Dendritic cell treated with granulocyte-macrophage colony-stimulating factor and Interleukin-4, amounts not matched to agents 40 ng/mL and 50 ng/mL, for 4 days (primary cell): ENCODE data around the gene GRXCR2.
"Not testable (repeated sequence)": the region's sequence is repeated elsewhere in the genome, so short reads cannot be mapped to it uniquely, and the experiment has no call there.

Source experiments
- H3K27ac Mint-ChIP-seq: one replicate; pipeline ENCODE4 v1.8.0; 2022; ENCODE audit warnings: mild to moderate bottlenecking, mixed read lengths
- H3K27me3 Mint-ChIP-seq: one replicate; pipeline ENCODE4 v1.8.0; 2022; ENCODE audit warnings: mild to moderate bottlenecking, mixed read lengths
- H3K36me3 Mint-ChIP-seq: one replicate; pipeline ENCODE4 v1.8.0; 2022; ENCODE audit warnings: low read depth, mixed read lengths
- H3K4me1 Mint-ChIP-seq: one replicate; pipeline ENCODE4 v1.8.0; 2022; ENCODE audit warnings: low read depth, mixed read lengths
- H3K4me3 Mint-ChIP-seq: one replicate; pipeline ENCODE4 v1.8.0; 2022; ENCODE audit warnings: mild to moderate bottlenecking, moderate library complexity, mixed read lengths
- H3K9me3 Mint-ChIP-seq: one replicate; pipeline ENCODE4 v1.8.0; 2022; ENCODE audit warnings: mixed read lengths
- intact Hi-C: fragments of 100-400 bp; cut with micrococcal nuclease; formaldehyde crosslinking; loops from one replicate; pipeline ENCODE4 v1.15.0; 2022

The GRXCR2 gene

DNA sequence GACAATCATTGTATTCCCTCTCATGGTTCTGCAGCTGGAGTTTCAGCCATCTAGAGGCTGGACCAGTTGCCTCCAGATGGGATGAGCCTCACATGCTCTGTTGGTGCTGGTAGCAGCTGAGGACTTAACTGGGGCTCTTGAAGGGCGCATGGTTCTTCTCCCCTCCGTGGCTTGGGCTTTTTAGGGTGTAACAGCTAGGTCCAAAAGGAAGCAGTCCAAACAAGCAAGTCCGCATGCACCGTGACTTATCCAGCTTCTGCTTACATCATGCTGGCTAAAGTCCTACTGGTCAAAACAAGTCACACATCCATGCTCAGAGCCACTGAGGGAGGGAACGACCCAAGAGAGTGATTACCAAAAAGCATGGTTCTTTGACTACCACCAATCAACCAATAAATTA is 31.9 kb upstream of the GRXCR2 start:
- H3K36me3 Mint-ChIP-seq, result no peaks in the 10 kb centered on the region
- intact Hi-C loops, result no loop called here
- H3K27me3 Mint-ChIP-seq, result peaks cover 3% of the 10 kb centered on the region
- peaks cover 11% of the 10 kb centered on the region for H3K9me3 Mint-ChIP-seq
- H3K27ac Mint-ChIP-seq, result no peak overlapping the region
- no peaks in the 10 kb centered on the region for H3K4me1 Mint-ChIP-seq
- H3K4me3 Mint-ChIP-seq, result no peak overlapping the region

DNA sequence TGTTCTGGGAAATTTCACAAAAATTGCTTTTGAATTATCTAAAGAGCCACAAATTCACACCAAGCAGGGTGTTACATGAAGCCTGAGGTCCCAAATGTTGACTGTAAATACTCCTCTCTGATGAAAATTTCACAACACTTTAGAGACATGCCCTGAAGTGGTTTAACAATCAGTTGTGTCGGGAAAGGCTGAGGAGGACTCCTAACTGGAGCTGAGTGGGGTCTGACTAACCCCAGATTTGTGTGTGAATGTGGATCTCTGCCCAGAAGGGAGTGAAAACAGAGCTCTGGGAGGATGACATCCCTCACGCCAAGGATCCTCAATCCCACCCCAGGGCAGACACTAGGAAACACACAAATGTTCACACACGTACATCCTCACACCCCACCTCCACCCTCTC is 31.1 kb upstream of the GRXCR2 start:
- Mint-ChIP-seq H3K4me3 (no peak overlapping the region), H3K27ac (no peak overlapping the region), H3K36me3 (no peaks in the 10 kb centered on the region), H3K4me1 (no peaks in the 10 kb centered on the region), H3K9me3 (peaks cover 19% of the 10 kb centered on the region), H3K27me3 (peaks cover 2% of the 10 kb centered on the region)
- intact Hi-C loops, result no loop called here

DNA sequence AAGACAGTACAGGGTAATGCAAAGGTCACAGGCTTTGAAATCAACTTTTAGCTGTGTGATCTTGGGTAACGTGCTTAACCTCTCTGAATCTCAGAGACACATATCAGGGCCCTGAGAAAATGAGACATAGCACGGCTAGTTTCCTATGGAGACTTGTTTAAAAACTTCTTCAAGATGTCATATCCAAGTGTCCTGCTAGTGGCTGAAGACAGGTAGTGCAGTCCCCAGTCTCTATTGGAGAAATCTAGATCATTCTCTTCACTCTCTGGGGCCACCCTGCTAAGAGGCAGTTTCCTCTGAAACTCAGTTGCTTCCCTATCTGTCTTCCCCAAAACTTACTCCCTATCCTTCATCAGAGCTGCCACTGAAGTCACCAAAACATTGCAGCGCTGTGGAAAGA is 30.3 kb upstream of the GRXCR2 start:
- H3K27ac Mint-ChIP-seq, result no peak overlapping the region
- intact Hi-C loops, result no loop called here
- H3K36me3 Mint-ChIP-seq, result no peaks in the 10 kb centered on the region
- no peak overlapping the region for H3K4me3 Mint-ChIP-seq
- H3K27me3 Mint-ChIP-seq, result peaks cover 2% of the 10 kb centered on the region
- no peaks in the 10 kb centered on the region for H3K4me1 Mint-ChIP-seq
- peaks cover 24% of the 10 kb centered on the region for H3K9me3 Mint-ChIP-seq

DNA sequence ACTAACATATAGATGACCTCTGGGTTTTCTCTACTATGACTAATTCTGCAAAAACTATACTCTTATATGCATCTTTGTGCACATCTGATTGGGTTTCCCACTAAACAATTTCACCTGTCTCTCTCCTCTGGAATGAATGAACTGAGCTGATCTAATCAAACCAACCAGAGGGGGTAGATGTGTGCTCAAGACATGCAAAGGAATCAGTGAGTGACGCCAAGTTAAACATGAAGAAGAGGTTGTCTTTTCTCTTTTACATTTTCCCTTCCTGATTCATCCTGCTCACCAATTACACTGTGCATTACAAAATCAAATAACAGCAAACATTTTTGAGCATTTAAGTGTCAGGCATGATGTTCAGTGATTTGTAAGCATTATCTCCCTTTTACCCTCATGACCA is 29.6 kb upstream of the GRXCR2 start:
- no peak overlapping the region for H3K4me3 Mint-ChIP-seq
- peaks cover 2% of the 10 kb centered on the region for H3K27me3 Mint-ChIP-seq
- H3K4me1 Mint-ChIP-seq, result no peaks in the 10 kb centered on the region
- H3K9me3 Mint-ChIP-seq, result peaks cover 24% of the 10 kb centered on the region
- no peaks in the 10 kb centered on the region for H3K36me3 Mint-ChIP-seq
- intact Hi-C loops, result no loop called here
- no peak overlapping the region for H3K27ac Mint-ChIP-seq

DNA sequence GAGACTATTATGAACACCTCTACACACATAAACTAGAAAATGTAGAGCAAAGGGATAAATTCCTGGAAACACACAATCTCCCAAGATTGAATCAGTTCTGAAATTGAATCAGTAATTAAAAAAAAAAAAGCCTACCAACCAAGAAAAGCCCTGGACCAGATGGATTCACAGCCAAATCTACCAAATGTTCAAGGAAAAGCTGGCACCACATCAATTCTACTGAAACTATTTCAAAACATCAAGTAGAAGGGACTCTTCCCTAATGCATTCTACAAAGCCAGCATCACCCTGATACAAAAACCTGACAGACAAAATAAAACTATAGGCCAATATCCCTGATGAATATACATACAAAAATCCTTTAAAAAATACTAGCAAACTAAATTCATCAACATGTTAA is 25.4 kb upstream of the GRXCR2 start:
- H3K9me3 Mint-ChIP-seq, result peaks cover 24% of the 10 kb centered on the region

DNA sequence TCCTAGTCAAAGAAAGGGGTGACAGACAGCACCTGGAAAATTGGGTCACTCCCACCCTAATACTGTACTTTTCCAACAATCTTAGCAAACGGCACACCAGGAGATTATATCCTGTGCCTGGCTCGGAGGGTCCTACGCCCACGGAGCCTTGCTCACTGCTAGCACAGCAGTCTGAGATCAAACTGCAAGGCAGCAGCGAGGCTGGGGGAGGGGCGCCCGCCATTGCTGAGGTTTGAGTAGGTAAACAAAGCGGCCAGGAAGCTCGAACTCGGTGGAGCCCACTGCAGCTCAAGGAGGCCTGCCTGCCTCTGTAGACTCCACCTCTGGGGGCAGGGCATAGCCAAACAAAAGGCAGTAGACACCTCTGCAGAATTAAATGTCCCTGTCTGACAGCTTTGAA is 18.6 kb upstream of the GRXCR2 start:
- H3K4me1 Mint-ChIP-seq, H3K27ac Mint-ChIP-seq, H3K4me3 Mint-ChIP-seq, intact Hi-C loops, H3K36me3 Mint-ChIP-seq, H3K27me3 Mint-ChIP-seq, H3K9me3 Mint-ChIP-seq: not testable (repeated sequence)

More for the DNA sequence above, 25.4 kb upstream of the GRXCR2 start:
- intact Hi-C loops, result no loop called here
- no peak overlapping the region for H3K27ac Mint-ChIP-seq
- no peaks in the 10 kb centered on the region for H3K36me3 Mint-ChIP-seq
- H3K4me1 Mint-ChIP-seq, result no peaks in the 10 kb centered on the region
- H3K27me3 Mint-ChIP-seq, result no peaks in the 10 kb centered on the region
- no peak overlapping the region for H3K4me3 Mint-ChIP-seq

DNA sequence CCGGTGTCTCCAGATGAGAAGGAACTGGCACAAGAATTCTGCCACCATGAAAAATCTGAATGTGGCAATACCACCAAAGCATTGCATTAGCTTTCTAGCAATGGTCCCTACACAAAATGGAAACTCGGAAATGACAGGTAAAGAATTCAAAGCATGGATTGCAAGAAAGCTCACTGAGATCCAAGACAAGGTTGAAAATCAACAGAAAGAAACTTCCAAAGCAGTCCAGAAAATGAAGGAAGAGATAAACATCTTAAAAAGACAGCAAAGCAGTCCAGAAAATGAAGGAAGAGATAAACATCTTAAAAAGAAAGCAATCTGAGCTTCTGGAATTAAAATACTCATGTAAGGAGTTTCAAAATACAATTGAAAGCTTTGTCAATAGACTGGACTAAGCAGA is 16.8 kb upstream of the GRXCR2 start:
- Mint-ChIP-seq H3K27ac (no peak overlapping the region), H3K9me3 (peaks cover 7% of the 10 kb centered on the region), H3K27me3 (no peaks in the 10 kb centered on the region), H3K4me3 (no peak overlapping the region), H3K4me1 (no peaks in the 10 kb centered on the region), H3K36me3 (no peaks in the 10 kb centered on the region)
- intact Hi-C loops, result no loop called here

DNA sequence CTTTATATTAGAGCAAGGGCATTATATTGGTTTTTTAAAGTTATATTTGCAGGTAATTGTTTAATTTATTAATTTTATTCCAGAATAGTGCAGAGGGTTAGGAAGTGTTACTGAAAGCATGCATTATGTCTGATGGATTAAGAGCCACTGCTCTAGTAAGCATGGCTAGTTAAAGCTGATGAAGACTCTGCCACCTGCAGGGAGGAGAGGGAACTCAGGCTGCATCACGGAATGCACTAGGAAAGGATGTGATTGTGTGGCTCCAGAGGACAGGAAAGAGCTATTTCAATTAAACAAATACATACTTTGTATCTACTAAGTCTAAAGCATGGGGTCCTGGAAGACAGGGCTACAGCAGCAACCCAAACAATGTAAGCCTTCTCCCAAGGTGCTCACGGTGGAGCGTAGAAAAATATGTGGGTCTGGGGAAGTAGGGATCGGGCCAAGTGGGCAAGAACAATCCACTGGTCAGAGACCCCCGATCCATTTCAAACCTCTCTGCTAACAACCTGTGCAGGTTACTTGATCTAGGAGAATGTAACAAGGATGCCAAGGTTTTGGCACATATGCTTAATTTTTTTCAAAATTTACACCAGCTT is 15.3 kb upstream of the GRXCR2 start:
- intact Hi-C loops, result no loop called here
- no peak overlapping the region for H3K27ac Mint-ChIP-seq
- H3K36me3 Mint-ChIP-seq, result no peaks in the 10 kb centered on the region
- H3K9me3 Mint-ChIP-seq, result peaks cover 7% of the 10 kb centered on the region
- H3K4me1 Mint-ChIP-seq, result no peaks in the 10 kb centered on the region
- no peaks in the 10 kb centered on the region for H3K27me3 Mint-ChIP-seq
- H3K4me3 Mint-ChIP-seq, result no peak overlapping the region

DNA sequence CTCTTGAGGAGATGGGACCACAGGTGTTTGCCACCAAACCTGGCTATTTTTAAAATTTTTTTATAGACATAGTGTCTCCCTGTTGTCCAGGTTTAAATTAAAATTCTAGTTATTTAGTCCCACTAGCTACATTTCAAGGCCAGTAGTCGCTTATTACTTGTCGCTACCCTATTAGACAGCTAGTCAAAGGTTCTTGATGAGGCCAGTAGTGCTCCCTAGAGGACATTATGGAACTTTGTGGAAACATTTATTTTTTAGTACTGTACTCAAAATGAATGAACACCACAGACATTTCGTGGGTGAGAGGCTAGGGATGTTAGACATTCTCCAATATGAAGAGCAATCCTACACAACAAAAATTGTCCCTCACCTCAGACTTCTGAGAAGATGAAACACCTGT is 14.4 kb upstream of the GRXCR2 start:
- intact Hi-C loops, result no loop called here
- Mint-ChIP-seq H3K4me1 (no peaks in the 10 kb centered on the region), H3K36me3 (no peaks in the 10 kb centered on the region), H3K9me3 (peaks cover 7% of the 10 kb centered on the region), H3K4me3 (no peak overlapping the region), H3K27me3 (no peaks in the 10 kb centered on the region), H3K27ac (no peak overlapping the region)

DNA sequence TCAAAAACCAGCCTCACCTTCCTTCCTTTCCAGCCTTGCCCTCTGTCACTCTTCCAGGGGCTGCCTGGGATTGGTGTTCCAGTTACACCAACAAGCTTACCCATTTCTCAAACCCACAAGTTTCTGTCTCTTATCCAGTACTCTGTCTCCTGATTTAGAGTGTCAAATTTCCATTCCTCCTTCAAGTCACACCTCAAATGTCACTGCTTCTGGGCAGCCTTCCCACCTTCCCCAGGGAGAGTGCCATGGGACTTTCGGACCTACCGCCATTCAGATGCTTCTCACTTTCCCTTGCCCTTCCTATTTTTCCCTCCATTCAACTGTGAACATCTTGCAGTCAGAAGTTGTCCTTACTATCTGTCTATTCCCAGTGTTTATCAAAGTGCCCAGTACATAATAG is 2.0 kb upstream of the GRXCR2 start:
- Mint-ChIP-seq H3K4me1 (no peaks in the 10 kb centered on the region), H3K4me3 (no peak overlapping the region), H3K36me3 (no peaks in the 10 kb centered on the region), H3K27ac (no peak overlapping the region), H3K27me3 (no peaks in the 10 kb centered on the region), H3K9me3 (no peaks in the 10 kb centered on the region)
- intact Hi-C loops, result no loop called here

DNA sequence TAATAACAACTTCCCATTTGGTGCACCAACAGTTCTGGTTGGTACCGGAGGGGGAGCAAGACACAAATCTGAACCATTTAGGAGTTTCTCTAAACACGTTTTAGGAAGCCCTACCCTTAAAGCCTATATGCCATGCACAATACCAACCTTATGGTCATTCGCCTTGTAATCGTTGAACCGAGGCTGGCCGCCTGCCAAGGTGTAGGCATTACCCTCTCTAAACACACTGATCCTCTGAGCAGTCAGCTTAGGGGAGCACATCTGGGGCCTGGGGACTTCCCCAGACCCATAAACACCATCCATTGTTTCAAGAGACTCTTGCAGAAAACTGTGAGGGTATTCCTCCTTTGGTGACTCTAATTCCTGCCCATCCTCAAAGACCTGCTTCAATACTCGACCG is 328 bp downstream of the GRXCR2 start:
- Mint-ChIP-seq H3K27me3 (no peaks in the 10 kb centered on the region), H3K4me1 (no peaks in the 10 kb centered on the region), H3K36me3 (no peaks in the 10 kb centered on the region), H3K27ac (no peak overlapping the region), H3K4me3 (no peak overlapping the region), H3K9me3 (no peaks in the 10 kb centered on the region)
- intact Hi-C loops, result no loop called here

DNA sequence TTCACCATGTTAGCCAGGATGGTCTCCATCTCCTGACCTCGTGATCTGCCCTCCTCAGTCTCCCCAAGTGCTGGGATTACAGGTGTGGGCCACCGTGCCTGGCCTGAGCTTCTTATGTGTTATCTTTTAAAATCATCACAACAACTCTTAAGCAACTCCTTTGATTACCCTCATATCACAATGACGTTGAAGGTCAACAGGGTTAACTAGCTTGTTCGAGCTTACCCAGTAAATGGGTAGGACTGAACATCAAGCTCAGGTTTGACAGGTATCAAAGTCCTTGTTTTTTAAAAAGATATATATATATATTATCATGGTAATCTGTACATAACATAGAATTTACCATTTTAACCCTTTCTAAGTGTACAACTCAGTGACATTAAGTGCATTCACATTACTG is 3.1 kb downstream of the GRXCR2 start:
- intact Hi-C loops, result no loop called here
- H3K36me3 Mint-ChIP-seq, result no peaks in the 10 kb centered on the region
- H3K4me1 Mint-ChIP-seq, result no peaks in the 10 kb centered on the region
- H3K27ac Mint-ChIP-seq, result no peak overlapping the region
- no peaks in the 10 kb centered on the region for H3K9me3 Mint-ChIP-seq
- no peak overlapping the region for H3K4me3 Mint-ChIP-seq
- no peaks in the 10 kb centered on the region for H3K27me3 Mint-ChIP-seq

DNA sequence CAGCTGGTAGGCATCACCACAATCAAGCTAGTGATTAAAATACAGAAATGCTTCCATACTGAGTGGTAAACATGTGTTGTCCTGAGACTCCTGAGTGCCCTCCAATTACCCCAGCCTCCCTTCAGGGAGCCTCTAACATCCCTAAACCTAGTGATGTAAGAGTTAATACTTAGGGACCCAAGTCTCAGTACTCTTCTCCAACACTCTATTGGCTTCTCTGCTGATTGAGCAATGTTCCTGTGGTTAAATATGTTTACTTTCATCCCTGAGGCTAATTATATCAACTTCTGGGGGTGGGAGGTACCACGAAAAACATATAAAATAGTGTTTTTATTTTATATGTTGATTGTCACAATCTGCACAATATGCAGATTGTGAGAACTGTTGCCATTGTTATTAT is 5.0 kb downstream of the GRXCR2 start:
- intact Hi-C loops, result no loop called here
- no peaks in the 10 kb centered on the region for H3K27me3 Mint-ChIP-seq
- no peaks in the 10 kb centered on the region for H3K4me1 Mint-ChIP-seq
- H3K36me3 Mint-ChIP-seq, result no peaks in the 10 kb centered on the region
- H3K9me3 Mint-ChIP-seq, result no peaks in the 10 kb centered on the region
- no peak overlapping the region for H3K27ac Mint-ChIP-seq
- H3K4me3 Mint-ChIP-seq, result no peak overlapping the region

DNA sequence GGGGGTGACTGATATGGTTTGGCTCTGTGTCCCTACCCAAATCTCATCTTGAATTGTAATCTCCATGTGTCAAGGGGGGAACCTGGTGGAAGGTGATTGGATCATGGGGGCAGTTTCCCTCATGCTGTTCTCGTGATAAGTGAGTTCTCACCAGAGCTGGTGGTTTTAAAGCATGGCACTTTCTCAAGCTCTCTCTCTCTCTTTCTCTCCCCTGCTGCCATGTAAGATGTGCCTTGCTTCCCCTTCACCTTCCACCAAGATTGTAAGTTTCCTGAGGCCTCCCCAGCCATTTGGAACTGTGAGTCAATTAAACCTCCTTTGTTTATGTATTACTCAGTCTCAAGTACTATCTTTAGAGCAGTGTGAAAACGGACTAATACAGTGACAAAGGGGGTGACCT is 8.4 kb downstream of the GRXCR2 start:
- H3K36me3 Mint-ChIP-seq, H3K4me1 Mint-ChIP-seq, H3K27ac Mint-ChIP-seq, H3K9me3 Mint-ChIP-seq, H3K27me3 Mint-ChIP-seq, intact Hi-C loops, H3K4me3 Mint-ChIP-seq: not testable (repeated sequence)

DNA sequence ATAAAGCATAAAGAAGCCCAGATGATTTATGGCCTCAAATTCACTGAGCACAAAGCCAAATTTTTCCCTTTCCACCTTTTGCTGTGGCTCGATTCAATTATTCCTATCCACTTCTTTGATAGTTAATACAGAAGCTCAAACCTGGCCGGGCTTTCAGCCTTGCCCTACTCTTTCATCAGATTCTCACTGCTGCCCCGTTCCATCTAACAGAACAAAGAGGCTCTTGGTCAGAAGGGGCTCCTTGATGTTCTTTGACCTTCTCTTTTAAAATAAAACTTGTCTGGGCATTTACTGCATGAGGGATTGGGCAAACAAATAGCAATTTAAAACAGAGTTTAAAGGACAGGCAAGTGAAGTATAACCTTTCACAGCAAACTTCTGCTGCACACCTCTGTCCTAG is 9.8 kb downstream of the GRXCR2 start:
- Mint-ChIP-seq H3K4me3 (no peak overlapping the region), H3K36me3 (no peaks in the 10 kb centered on the region), H3K4me1 (peaks cover 6% of the 10 kb centered on the region), H3K27ac (no peak overlapping the region), H3K9me3 (no peaks in the 10 kb centered on the region), H3K27me3 (no peaks in the 10 kb centered on the region)
- intact Hi-C loops, result no loop called here
